HuH-7 (cell line): ENCODE measurements around the gene LRRC49.

Experiments used
- DNase-seq: peaks from one replicate; pipeline ENCODE4 v3.0.0; 2011; ENCODE audit warnings: low spot score

Gene LRRC49

GRCh38 chr15:71091601-71092000 lies 199.0 kb downstream of the LRRC49 start:
- no peak for DNase-seq

- no peak for DNase-seq
These were observed 199.5 kb downstream of the LRRC49 start for GRCh38 chr15:71092056-71092600.

DNA sequence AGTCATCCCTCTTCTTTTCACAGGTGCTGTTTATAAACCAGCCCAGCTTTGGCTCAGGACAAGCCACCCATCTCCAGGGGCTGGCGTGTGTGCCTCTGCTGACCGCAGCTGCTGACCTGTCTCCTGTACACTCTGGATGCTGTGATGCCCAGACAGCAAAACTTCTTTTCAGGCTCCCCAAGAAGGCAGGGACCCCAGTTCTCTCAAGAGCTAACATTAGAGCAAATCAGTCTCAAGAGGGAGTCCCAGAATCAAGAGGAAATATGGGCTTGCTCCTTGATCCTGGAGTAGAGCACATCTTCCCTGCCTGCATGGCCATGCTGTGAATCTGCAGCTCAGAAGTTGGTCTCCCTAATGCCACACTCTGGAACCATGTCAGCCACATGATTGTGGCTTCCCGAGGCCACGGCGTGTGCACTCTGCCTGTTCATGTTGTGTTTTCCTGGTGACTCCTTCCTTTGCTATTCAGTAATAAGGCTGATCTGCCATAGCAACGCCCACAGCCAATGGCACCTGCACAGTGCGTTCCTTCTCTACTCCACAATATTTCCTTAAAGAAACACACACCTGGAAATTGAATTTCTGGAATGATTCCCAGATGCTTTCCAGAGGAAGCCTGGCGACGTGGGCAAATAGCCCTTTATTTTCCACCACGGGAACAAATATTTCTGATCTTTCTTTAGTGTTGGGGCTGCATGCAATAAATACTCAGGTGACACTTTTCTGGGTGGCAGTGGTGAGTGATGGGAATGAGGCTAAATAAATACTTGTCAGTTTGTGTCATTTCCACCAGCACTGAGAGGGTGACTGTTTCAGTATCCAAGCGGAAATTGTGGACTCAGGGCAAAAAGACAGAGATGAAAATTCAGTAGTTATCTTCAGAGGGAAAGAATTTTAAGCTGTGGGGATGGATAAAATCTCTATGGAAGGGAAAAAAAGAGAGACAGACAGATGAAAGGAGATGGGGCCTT lies 200.7 kb downstream of the LRRC49 start:
- no peak for DNase-seq

- no peak for DNase-seq
These were observed 201.5 kb downstream of the LRRC49 start for GRCh38 chr15:71094137-71094536.

DNA sequence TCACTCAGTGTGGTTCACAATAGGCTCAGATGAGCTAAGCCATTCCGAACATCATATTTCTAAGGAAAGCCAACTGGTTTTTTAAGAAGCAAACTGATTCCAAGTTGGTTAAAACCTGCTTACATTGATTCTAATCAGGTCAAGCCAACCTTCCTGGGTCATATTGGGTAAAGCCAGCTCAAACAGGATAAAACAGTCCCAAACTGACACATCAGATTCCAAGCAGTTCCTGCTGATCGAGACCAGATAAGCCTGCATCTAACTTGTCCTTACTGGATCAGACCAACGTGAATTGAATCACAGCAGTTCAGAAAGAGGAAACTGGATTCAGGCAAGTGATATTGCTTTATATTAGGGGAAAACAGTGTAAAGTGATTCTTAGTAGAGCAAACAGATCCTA lies 204.1 kb downstream of the LRRC49 start:
- DNase-seq, result no peak

- DNase-seq, result no peak
These were observed 205.3 kb downstream of the LRRC49 start for GRCh38 chr15:71097890-71098289.

- DNase-seq, result no peak
These were observed 206.3 kb downstream of the LRRC49 start for GRCh38 chr15:71098920-71099319.
